ENCODE measurements around the gene FNDC11. TPM values are rescaled to one million over a fixed set of nuclear protein-coding genes. Genes with fewer than 3 reads are reported as not detected.

The FNDC11 gene
- total RNA-seq, 1 experiment from 2014 or later, result not detected

DNA sequence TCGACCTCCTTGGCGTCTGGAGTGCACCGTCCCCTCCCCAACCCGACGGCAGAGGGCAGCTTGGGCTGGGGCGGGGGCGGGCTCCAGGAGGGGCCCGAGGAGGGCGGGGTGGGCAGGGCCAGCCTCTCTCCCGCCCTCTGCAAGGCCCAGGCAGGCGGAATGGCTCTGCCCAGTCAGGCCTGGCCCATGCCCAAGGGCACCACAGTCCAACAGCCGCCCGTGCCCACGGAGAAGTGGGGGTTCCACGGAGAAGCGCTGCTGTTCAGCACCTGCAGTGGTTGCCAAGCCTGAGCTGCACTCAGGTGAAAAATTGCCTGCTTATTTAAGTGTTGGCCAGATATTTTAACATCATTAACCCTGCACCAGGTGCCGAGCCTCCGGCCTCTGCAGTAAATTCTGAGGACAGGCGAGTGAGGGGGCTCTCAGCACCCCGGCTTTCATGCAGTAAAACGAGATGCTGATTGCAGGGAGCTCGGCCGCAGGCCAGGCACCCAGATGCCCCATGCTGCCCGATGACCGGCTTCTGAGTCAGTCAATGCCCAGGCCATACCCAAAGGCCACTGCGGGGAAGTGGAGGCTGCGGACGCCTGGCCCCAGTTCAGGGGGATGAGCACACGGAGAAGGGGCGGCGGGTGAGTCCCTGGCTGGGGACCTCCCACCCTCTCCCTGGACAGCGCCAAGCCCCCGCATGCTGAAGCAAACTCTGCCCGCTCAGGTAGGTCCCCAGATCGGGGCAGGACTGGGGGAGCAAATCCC, 6.1 kb upstream of the FNDC11 start, which contains the start of gene SRMS:
TSS of gene SRMS (minus strand) at position 25 of the 756 bp plus-strand sequence. CDS start 286 bp downstream, outside the sequence.
- TF ChIP-seq, protein P1, sequence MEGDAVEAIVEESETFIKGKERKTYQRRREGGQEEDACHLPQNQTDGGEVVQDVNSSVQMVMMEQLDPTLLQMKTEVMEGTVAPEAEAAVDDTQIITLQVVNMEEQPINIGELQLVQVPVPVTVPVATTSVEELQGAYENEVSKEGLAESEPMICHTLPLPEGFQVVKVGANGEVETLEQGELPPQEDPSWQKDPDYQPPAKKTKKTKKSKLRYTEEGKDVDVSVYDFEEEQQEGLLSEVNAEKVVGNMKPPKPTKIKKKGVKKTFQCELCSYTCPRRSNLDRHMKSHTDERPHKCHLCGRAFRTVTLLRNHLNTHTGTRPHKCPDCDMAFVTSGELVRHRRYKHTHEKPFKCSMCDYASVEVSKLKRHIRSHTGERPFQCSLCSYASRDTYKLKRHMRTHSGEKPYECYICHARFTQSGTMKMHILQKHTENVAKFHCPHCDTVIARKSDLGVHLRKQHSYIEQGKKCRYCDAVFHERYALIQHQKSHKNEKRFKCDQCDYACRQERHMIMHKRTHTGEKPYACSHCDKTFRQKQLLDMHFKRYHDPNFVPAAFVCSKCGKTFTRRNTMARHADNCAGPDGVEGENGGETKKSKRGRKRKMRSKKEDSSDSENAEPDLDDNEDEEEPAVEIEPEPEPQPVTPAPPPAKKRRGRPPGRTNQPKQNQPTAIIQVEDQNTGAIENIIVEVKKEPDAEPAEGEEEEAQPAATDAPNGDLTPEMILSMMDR (IDR thresholded peaks at IDR 0.05; ENCODE audit: unreplicated experiment), result no peak
- intact Hi-C loops (cut with micrococcal nuclease; ENCODE audit: unreplicated experiment), result no loop called here
- Mint-ChIP-seq H3K27ac (ENCODE audit: unreplicated experiment) (no peak within 1 kb of the TSS), H3K9me3 (ENCODE audit: low read depth, unreplicated experiment) (no peaks in the 10 kb centered on the region), H3K4me1 (ENCODE audit: low read depth, unreplicated experiment) (peaks cover 27% of the 10 kb centered on the region), H3K27me3 (ENCODE audit: unreplicated experiment) (peaks cover 19% of the 10 kb centered on the region), H3K4me3 (ENCODE audit: low read depth, unreplicated experiment) (no peak within 1 kb of the TSS), H3K36me3 (ENCODE audit: insufficient read depth, unreplicated experiment) (peaks cover 14% of the 10 kb centered on the region)
- no TSS peak for BruUV-seq (replicated peaks)
- CTCF ChIA-PET, result interaction anchor here (1.5 kb wide), 1 partner anchor 10 kb away, joined by 6 read pairs; no protein-coding TSS in a partner anchor
- DNase-seq, result no peak

DNA sequence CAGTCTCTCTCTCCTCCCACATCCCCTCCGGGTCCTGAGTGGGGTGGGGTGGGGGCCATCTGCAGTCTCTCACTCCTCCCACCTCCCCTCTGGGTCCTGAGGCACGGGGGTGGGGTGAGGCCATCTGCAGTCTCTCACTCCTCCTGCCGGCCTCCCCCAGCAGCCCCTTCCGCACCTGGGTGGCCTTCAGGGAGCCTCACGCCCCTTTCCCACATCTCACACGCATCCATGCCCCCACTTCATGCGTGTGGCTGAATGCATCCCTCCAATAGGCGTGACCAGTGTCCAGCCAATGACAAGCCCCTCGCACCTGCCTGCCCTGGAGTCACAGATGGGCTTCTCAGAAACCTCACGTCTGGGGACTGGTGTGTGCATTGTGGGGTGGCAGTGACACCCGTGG, 5.4 kb upstream of the FNDC11 start:
- no peak overlapping the region for H3K27ac Mint-ChIP-seq (ENCODE audit: unreplicated experiment)
- CTCF ChIA-PET, result interaction anchor here (1.5 kb wide), 1 partner anchor 10 kb away, joined by 6 read pairs; no protein-coding TSS in a partner anchor
- H3K9me3 Mint-ChIP-seq (ENCODE audit: low read depth, unreplicated experiment), result no peaks in the 10 kb centered on the region
- TF ChIP-seq, protein P1 (IDR thresholded peaks at IDR 0.05; ENCODE audit: unreplicated experiment), result no peak
- H3K4me3 Mint-ChIP-seq (ENCODE audit: low read depth, unreplicated experiment), result no peak overlapping the region
- no TSS peak for BruUV-seq (replicated peaks)
- DNase-seq, result no peak
- H3K27me3 Mint-ChIP-seq (ENCODE audit: unreplicated experiment), result peaks cover 17% of the 10 kb centered on the region
- H3K36me3 Mint-ChIP-seq (ENCODE audit: insufficient read depth, unreplicated experiment), result peaks cover 20% of the 10 kb centered on the region
- H3K4me1 Mint-ChIP-seq (ENCODE audit: low read depth, unreplicated experiment), result peaks cover 22% of the 10 kb centered on the region
- intact Hi-C loops (cut with micrococcal nuclease; ENCODE audit: unreplicated experiment), result no loop called here

DNA sequence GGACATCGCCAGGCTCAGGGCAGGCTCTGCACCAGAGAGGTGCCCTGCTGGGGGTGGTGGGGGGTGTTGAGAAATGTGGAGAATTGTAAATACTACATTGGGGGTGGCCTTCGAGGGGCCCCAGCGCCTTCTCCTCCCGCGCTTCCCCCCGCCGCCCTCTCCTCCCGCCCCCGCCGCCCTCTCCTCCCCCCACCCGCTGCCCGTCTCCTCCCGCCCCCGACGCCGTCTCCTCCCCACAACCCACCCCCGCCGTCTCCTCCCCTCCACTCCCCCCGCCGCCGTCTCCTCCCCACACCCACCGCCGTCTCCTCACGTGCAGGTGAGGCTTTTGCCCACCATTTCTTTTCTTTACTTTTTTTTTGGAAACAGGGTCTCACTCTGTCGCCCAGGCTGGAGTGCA, 4.9 kb upstream of the FNDC11 start:
- TF ChIP-seq, protein P1 (IDR thresholded peaks at IDR 0.05; ENCODE audit: unreplicated experiment), result no peak
- intact Hi-C loops (cut with micrococcal nuclease; ENCODE audit: unreplicated experiment), result no loop called here
- H3K27ac Mint-ChIP-seq (ENCODE audit: unreplicated experiment), result no peak overlapping the region
- DNase-seq, result no peak
- peaks cover 12% of the 10 kb centered on the region for H3K27me3 Mint-ChIP-seq (ENCODE audit: unreplicated experiment)
- BruUV-seq (replicated peaks), result no TSS peak
- H3K4me1 Mint-ChIP-seq (ENCODE audit: low read depth, unreplicated experiment), result peaks cover 18% of the 10 kb centered on the region
- H3K9me3 Mint-ChIP-seq (ENCODE audit: low read depth, unreplicated experiment), result no peaks in the 10 kb centered on the region
- CTCF ChIA-PET, result no interaction called here
- peaks cover 23% of the 10 kb centered on the region for H3K36me3 Mint-ChIP-seq (ENCODE audit: insufficient read depth, unreplicated experiment)
- H3K4me3 Mint-ChIP-seq (ENCODE audit: low read depth, unreplicated experiment), result no peak overlapping the region

DNA sequence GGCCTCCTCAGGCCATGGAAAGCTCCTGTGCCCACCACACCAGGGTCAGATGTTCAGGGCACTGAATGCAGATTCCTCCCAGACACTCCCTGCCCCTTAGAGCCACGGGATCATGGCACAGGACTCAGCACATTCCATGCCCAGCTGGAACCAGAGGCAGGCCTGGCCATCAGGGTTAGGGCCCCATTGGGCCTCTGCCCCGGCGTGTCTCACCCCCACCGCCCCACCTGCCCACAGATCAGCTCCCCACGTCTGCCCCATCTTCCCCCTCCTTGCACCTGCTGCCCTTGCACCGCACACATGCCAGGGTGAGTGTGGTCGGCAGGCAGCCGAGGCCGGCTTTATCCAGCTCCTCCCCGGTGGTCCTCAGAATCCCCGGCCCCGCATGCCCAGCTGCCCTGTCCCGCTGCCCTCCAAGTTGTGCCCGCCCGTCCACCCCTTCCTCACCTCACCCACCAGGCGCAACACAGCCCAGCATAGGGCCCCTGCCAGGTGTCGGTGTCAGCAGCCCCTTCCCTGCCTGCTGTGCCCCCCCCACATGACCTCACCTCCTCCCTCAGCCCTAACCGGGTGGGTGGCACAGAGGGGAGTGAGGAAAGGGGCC, 4.2 kb upstream of the FNDC11 start:
- peaks cover 27% of the 10 kb centered on the region for H3K36me3 Mint-ChIP-seq (ENCODE audit: insufficient read depth, unreplicated experiment)
- TF ChIP-seq, protein P1 (IDR thresholded peaks at IDR 0.05; ENCODE audit: unreplicated experiment), result no peak
- DNase-seq, result no peak
- intact Hi-C loops (cut with micrococcal nuclease; ENCODE audit: unreplicated experiment), result no loop called here
- peaks cover 10% of the 10 kb centered on the region for H3K4me1 Mint-ChIP-seq (ENCODE audit: low read depth, unreplicated experiment)
- no peak overlapping the region for H3K4me3 Mint-ChIP-seq (ENCODE audit: low read depth, unreplicated experiment)
- no peaks in the 10 kb centered on the region for H3K9me3 Mint-ChIP-seq (ENCODE audit: low read depth, unreplicated experiment)
- H3K27ac Mint-ChIP-seq (ENCODE audit: unreplicated experiment), result no peak overlapping the region
- CTCF ChIA-PET, result no interaction called here
- peaks cover 8% of the 10 kb centered on the region for H3K27me3 Mint-ChIP-seq (ENCODE audit: unreplicated experiment)
- BruUV-seq (replicated peaks), result no TSS peak

Data from Calu3 (cell line).